GM11168 (cell line): ENCODE measurements around the gene ERAS.
"Not testable (repeated sequence)": the region's sequence is repeated elsewhere in the genome, so short reads cannot be mapped to it uniquely, and the experiment has no call there.

Experiments
- in situ Hi-C: fragments of 300-500 bp; cut with MboI; formaldehyde crosslinking; loops from one replicate; pipeline ENCODE4 v1.12.0; 2022; ENCODE audit warnings: low sequenced_read_pairs; ENCODE audit not compliant: unreplicated experiment

ERAS gene

DNA sequence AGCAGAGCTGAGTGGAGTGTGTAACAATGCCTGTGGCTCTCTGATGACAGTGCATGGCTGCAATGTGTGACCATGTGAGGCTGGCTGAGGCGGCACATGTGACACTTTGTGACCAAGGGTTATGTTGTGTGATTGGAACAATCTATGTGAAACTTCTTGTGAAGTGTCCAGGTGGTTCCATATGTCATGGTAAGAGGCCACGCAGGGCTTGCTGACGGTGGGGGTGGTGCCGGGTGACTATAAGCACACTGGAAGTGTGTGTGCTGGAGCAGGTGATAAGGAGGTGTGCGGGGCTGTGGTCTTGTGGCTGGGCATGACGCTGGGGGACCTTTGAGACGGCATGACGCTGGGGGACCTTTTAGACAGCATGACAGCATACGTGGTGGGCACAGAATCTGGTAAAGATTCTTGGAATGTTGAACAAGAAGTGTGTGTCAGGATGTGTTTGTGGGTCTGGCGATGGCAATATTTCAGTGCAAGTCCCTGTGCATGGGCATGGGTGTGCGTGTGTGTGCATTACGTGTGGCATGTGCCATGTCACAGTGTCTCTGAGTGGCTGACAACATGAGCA, 31.9 kb upstream of the ERAS start:
- in situ Hi-C loops, result no loop called here

DNA sequence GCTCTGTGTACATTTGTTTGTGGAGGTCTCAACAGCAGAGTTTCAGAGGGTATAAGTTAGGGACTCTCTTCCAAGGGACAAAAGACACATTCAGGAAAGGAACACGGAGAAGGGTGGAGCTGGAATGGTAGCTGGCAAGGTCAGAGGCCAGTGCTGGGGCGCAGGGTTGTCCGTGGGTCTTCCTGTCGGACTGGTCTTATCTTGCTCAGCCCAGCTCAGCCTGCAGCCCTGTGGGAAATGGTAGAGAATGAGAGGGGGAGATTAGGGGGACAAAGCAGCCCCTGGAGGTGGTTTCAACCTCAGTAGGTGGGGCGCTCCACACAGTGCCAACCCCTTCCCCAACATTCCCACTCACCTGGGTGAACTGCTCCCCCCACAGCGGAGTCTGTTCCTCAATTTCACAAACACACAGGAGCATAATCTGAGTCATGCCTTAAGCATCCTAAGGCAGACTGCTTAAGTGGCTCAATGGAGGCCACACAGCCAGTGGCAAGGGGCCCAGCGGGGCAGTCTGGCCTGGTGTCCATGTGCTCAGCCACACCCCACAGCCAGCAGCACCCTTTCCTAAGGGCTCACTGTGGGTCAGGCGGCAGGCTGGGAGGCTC, 31.3 kb upstream of the ERAS start:
- in situ Hi-C loops, result no loop called here

DNA sequence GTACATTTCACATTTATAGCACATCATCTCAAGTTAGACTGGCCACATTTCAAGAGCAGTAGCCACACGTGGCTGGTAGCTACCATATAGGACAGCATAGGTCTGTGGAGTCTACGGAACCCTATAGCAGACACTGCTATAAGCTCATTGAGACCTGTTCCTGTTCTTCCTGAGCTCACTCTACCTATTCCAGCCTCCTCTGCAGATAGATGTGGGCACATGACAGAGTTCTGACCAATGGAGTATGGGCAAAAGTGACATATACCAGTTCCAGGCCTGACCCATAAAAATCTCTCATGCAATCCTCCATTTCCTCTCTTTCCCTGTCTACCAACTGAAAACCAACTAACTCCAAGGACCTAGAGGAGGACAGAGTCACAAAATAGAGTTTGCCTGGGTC, 28.0 kb upstream of the ERAS start:
- in situ Hi-C loops, result no loop called here

- in situ Hi-C loops, result no loop called here
Observed at GRCh38 chrX:48800574-48801279, 25.6 kb upstream of the ERAS start.

DNA sequence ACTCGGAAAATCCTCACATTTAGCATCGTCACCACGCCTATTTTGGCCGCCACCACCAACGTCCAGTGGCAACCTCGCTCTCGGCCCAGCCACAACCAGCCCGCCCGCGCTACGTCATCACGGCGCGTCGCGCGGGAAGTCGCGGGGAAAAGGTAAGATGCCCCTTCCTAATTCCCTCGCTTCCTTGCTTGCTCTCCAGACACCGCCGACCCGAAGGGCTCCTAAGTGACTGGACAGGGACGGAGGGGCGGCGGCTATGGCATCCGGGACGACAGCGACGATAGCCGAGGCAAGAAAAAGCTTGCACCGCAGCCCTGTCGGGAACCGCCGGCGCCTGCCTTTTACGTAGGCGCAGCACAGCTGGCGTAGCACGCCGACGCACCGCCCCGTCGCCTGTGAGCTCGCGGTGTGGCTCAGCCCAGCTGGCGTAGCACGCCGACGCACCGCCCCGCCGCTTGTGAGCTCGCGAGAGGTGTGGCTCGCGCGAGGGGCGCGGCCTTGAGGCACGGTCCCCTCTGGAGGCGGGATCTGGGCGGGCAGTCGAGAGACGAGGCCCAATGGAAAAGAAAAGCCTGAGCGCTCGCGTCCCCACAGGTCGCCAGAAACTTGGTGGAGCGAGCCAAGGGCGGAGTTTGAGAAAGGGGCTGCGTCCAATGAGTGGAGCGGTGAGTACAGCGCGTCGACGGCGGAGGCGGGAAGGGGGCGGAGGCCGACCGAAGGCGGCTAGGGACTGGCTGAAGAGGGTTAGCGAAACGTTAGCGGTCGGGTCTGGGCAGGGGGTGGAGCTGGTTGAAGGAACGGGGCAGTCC, 24.8 kb upstream of the ERAS start, which contains the start of gene HDAC6:
Gene HDAC6 (plus strand): TSS at position 788 of the 809 bp plus-strand sequence. CDS start 626 bp downstream, outside the sequence.
- in situ Hi-C loops, result no loop called here

DNA sequence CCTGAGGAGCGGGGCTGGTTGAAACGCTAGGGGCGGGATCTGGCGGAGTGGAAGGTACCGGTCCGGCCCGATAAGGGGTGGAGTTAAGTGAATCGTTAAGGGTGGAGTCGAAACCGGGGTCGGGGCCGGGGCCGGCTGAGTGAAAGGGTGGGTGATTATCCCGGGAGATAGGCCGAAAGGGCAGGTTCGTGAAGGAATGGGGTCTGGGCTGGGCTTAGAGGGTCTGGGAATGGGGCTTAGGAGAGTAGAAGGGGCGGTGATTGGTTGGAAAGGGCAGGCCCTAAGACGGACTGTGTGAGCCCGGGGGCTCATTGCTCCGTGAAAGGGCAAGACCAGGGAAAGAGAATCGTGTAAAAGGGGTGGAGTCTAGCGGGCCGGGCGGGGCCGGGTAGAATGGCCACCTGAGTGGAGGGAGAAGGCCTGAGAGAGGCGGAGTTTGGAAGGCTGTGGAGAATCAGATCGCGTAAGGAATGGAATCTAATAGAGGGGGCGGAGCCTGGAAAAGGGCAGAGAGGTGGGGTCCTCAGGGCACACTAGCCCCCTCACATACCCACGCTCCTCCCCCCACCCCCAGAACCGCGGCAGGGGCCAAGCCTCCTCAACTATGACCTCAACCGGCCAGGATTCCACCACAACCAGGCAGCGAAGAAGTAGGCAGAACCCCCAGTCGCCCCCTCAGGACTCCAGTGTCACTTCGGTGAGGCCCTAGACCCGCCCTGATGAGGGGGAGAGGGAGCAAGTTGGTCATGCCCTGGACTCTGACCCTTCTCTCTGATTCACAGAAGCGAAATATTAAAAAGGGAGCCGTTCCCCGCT, 24.0 kb upstream of the ERAS start:
- in situ Hi-C loops, result no loop called here

DNA sequence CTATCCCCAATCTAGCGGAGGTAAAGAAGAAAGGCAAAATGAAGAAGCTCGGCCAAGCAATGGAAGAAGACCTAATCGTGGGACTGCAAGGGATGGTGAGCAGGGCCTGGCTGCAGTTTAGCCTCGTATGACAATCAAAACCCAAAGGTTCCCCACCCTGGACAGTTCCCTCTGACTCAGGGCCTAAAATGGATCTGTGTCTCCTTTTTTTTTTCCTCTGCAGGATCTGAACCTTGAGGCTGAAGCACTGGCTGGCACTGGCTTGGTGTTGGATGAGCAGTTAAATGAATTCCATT, 23.5 kb upstream of the ERAS start:
- in situ Hi-C loops, result no loop called here

- in situ Hi-C loops, result no loop called here
Observed at GRCh38 chrX:48806081-48806480, 20.2 kb upstream of the ERAS start.

DNA sequence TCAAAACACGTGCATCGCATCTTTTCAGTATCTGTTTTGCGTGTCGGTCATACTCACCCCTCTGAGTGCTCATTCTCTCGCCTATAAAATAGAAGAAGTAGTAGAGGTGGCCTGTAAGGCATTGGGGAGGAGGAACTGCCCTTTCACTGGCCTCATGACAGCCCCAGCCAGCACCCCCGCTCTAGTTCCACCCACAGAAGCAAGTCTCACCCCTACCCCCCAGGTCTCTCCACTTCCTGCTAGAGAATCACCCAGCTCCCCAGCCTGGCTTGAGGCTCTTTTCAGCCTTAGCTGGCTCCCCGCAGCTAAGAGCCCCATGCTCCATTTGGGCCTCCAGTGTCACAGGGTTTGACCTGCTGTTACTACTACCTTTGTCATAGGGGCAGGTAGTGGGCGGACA, 12.7 kb upstream of the ERAS start:
- in situ Hi-C loops, result no loop called here

GRCh38 chrX:48814722-48815121, 11.6 kb upstream of the ERAS start:
- in situ Hi-C loops, result no loop called here

- in situ Hi-C loops, result no loop called here
Observed at GRCh38 chrX:48815266-48815665, 11.0 kb upstream of the ERAS start.

GRCh38 chrX:48816014-48816810, 10.1 kb upstream of the ERAS start:
- in situ Hi-C loops, result no loop called here

DNA sequence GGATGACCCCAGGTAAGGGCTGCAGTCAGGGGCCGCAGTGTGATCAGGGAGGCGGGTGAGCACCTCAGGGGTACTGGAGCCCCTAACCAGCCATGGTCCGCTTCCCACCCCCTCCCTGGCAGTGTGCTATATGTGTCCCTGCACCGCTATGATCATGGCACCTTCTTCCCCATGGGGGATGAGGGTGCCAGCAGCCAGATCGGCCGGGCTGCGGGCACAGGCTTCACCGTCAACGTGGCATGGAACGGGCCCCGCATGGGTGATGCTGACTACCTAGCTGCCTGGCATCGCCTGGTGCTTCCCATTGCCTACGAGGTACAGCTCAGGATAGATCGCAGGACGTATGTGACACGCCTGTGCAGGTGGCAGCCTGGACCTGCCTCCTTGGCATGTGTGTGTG, 8.2 kb upstream of the ERAS start:
- in situ Hi-C loops, result no loop called here

- in situ Hi-C loops, result no loop called here
Observed at GRCh38 chrX:48818866-48819265, 7.4 kb upstream of the ERAS start.

DNA sequence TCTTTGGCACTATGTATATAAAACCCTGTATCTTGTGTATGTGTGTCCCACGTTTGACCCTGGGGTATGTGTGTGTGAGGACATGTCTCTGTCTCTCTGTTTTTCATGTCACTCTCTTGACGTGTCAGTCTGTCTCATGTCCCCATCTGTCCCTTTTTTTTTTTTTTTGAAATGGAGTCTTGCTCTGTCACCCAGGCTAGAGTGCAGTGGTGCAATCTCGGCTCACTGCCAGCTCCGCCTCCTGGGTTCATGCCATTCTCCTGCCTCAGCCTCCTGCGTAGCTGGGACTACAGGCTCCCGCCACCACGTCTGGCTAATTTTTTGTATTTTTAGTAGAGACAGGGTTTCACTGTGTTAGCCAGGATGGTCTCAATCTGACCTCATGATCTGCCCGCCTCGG, 6.9 kb upstream of the ERAS start:
- in situ Hi-C loops, result not testable (repeated sequence)

DNA sequence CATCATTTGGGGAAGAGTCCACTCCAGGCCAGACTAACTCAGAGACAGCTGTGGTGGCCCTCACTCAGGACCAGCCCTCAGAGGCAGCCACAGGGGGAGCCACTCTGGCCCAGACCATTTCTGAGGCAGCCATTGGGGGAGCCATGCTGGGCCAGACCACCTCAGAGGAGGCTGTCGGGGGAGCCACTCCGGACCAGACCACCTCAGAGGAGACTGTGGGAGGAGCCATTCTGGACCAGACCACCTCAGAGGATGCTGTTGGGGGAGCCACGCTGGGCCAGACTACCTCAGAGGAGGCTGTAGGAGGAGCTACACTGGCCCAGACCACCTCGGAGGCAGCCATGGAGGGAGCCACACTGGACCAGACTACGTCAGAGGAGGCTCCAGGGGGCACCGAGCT, 3.3 kb upstream of the ERAS start:
- in situ Hi-C loops, result no loop called here

DNA sequence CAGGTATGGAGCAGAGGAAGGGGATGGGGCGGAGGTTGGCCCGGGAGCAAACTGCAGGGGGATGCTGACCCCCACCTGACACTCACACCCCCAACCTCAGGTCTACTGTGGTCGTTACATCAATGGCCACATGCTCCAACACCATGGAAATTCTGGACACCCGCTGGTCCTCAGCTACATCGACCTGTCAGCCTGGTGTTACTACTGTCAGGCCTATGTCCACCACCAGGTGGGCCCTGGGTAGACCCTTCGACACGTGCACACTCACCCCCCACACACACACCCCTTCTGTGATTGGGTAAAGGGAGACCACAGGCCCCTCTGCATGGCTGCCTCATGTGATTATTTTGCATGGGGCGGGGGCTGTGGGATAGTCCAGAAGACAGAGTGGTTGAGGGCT, 2.2 kb upstream of the ERAS start:
- in situ Hi-C loops, result no loop called here

DNA sequence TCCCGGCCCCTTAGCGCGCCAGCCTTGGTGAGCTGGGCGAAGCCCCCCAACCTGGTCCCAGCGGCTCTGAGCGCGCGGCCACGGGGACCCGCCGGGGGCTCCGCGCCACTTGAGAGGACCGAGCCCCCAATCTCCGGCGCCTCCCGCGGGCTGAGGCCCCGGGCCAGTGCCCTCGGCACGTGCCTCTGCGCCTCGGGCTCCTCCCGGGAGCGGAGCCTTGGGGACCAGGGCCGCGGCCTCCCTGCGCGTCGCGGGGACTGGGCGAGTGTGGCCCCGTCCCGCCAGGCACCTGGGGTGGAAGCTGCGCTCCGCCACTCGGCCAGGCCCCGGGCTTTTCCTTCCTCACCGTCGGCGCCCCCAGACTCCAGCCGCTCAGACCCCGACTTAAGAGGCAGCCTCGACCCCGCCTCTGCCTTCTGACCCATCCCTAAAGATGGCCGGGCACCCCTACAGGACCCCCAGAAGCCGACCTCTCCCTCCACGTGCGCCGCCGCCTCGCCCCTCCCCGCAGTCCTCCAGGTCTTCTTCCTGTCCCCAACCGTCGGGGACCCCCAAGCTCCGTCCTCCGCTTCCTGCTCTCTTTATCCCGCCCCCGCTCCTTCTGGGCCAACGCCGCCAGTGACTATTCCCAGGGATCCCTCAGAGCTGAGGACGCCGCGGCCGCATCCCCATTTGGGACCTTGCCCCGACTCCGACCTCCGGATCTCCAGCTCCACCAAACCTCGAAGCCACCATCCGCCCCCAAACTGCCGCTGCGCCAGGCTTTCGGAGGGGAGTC, 752 bp downstream of the ERAS start:
- in situ Hi-C loops, result no loop called here

- in situ Hi-C loops, result no loop called here
Observed at GRCh38 chrX:48827654-48827968, 1.3 kb downstream of the ERAS start.
